Body of pancreas (tissue), 4 donors: Measurements from ENCODE around the gene RABGEF1. TPM values are rescaled to one million over a fixed set of nuclear protein-coding genes. Genes with fewer than 3 reads are reported as not detected.
"Not testable (repeated sequence)": the region's sequence is repeated elsewhere in the genome, so short reads cannot be mapped to it uniquely, and the experiment has no call there.

Source experiments
- ATAC-seq: fragments of 150-250 bp; one replicate; pipeline ENCODE4 v1.9.1; 2016
- DNase-seq, 4 donors: peaks; one replicate each; pipeline ENCODE4 v3.0.0-alpha.2; 2019
- H3K27ac ChIP-seq, 4 donors: fragments of 200-600 bp; sonication (generic); 1 replicate in 3 of 4; 2 replicates in 1 of 4; pipeline versions ENCODE4 v1.5.1 to v1.6.1; 2016 to 2019; ENCODE audit warnings: mild to moderate bottlenecking in 1 of 4, mixed read lengths in 1 of 4, moderate library complexity in 1 of 4
- H3K27me3 ChIP-seq, 2 donors: fragments of 200-600 bp; sonication (generic); one replicate each; pipeline ENCODE4 v1.6.0; 2016; ENCODE audit warnings: mild to moderate bottlenecking in 1 of 2
- H3K36me3 ChIP-seq, 2 donors: fragments of 200-600 bp; sonication (generic); replicated peaks in 1 of 2; 2 replicates each; pipeline ENCODE4 v1.5.1; 2016; ENCODE audit warnings: low read depth in 2 of 2; ENCODE audit not compliant: insufficient read depth in 1 of 2
- H3K4me1 ChIP-seq: fragments of 200-600 bp; sonication (generic); one replicate; pipeline ENCODE4 v1.6.0; 2016
- H3K4me3 ChIP-seq, 2 donors: fragments of 200-600 bp; sonication (generic); 1 replicate in 1 of 2; 2 replicates in 1 of 2; pipeline ENCODE4 v1.5.1; 2016 to 2019
- H3K9me3 ChIP-seq, 3 donors: fragments of 200-600 bp; sonication (generic); 1 replicate in 2 of 3; 2 replicates in 1 of 3; pipeline ENCODE4 v1.5.1; 2016
- CTCF ChIP-seq, 7 experiments: fragments of 450-650 bp in 4 of 7; fragments of 200-600 bp in 3 of 7; sonication (generic) in 3 of 7; IDR thresholded peaks; one replicate each; pipeline ENCODE4 v1.5.1; 2016 to 2019; ENCODE audit warnings: antibody characterized with exemption in 7 of 7
- POLR2A ChIP-seq, 3 donors: fragments of 450-650 bp; IDR thresholded peaks; one replicate each; pipeline ENCODE4 v1.6.1; 2016; ENCODE audit warnings: antibody characterized with exemption in 3 of 3, mild to moderate bottlenecking in 2 of 3
- WGBS, 2 donors: methylation state at CpG; one replicate each; pipeline ENCODE4 v1.1.5; 2017; 5-methylcytosine and 5-hydroxymethylcytosine counted together
- intact Hi-C: fragments of 100-400 bp; cut with DNase I; formaldehyde crosslinking; loops from one replicate; pipeline ENCODE4 v1.15.1; 2023
- total RNA-seq, 2 donors: library from RNA; depleted of rRNA; stranded (reverse); fragments of >200 nt; gene quantifications; one replicate each; pipeline ENCODE4 v1.1.0, GENCODE V29; 2016

The RABGEF1 gene
- total RNA-seq, 2 donors from 2014 or later: 21.8 to 28.3 TPM

GRCh38 chr7:66754541-66754940 lies 14.0 kb downstream of the RABGEF1 start:
- DNase-seq (no peak), ATAC-seq (no peak)
- intact Hi-C loops: no loop called here
- TF ChIP-seq CTCF (IDR thresholded peaks at IDR 0.05) (no peak), POLR2A (IDR thresholded peaks at IDR 0.05) (no peak)
- WGBS, 2 donors: 85 to 88% methylated on average over 4 of the region's 4 CpGs
- no peaks in the 10 kb centered on the region for H3K9me3 ChIP-seq
- no peak overlapping the region for H3K4me3 ChIP-seq
- peaks cover 55% of the 10 kb centered on the region for H3K4me1 ChIP-seq
- no peak overlapping the region for H3K27ac ChIP-seq
- H3K36me3 ChIP-seq: no peaks in the 10 kb centered on the region
- no peaks in the 10 kb centered on the region for H3K27me3 ChIP-seq

GRCh38 chr7:66755059-66755458 lies 14.5 kb downstream of the RABGEF1 start:
- Histone ChIP-seq H3K27ac (peak overlapping the region in 2 of 4 donors; percentile 20 to 38), H3K4me1 (peaks cover 50% of the 10 kb centered on the region)
- DNase-seq, H3K4me3 ChIP-seq, ATAC-seq, intact Hi-C loops, H3K36me3 ChIP-seq, H3K27me3 ChIP-seq, H3K9me3 ChIP-seq: not testable (repeated sequence)
- 92 to 95% methylated on average over 4 of the region's 4 CpGs for WGBS, 2 donors

- Histone ChIP-seq H3K4me1 (peaks cover 42% of the 10 kb centered on the region), H3K27ac (peak overlapping the region in 1 of 4 donors; percentile 36)
- 19 to 26% methylated on average over 3 of the region's 3 CpGs for WGBS, 2 donors
- intact Hi-C loops, H3K27me3 ChIP-seq, H3K36me3 ChIP-seq, H3K9me3 ChIP-seq, ATAC-seq, H3K4me3 ChIP-seq: not testable (repeated sequence)
- DNase-seq: peak in 1 of 4 donors; percentile 24
These were observed 15.7 kb downstream of the RABGEF1 start for GRCh38 chr7:66756227-66756626.

- Histone ChIP-seq H3K4me1 (peaks cover 35% of the 10 kb centered on the region), H3K27ac (peak overlapping the region in 1 of 4 donors; percentile 36), H3K27me3 (no peaks in the 10 kb centered on the region), H3K4me3 (no peak overlapping the region), H3K36me3 (no peaks in the 10 kb centered on the region), H3K9me3 (no peaks in the 10 kb centered on the region)
- intact Hi-C loops: no loop called here
- ATAC-seq (no peak), DNase-seq (no peak)
- no peak for TF ChIP-seq CTCF (IDR thresholded peaks at IDR 0.05)
- TF ChIP-seq POLR2A (IDR thresholded peaks at IDR 0.05): no peak
These were observed 16.4 kb downstream of the RABGEF1 start for GRCh38 chr7:66756889-66757288.

- H3K4me1 ChIP-seq: peaks cover 32% of the 10 kb centered on the region
- intact Hi-C loops: no loop called here
- no peaks in the 10 kb centered on the region for H3K27me3 ChIP-seq
- no peak for DNase-seq
- H3K27ac ChIP-seq: no peak overlapping the region
- H3K4me3 ChIP-seq: no peak overlapping the region
- ATAC-seq: no peak
- no peaks in the 10 kb centered on the region for H3K9me3 ChIP-seq
- WGBS, 2 donors: 75 to 83% methylated on average over 6 of the region's 6 CpGs
- no peak for TF ChIP-seq CTCF (IDR thresholded peaks at IDR 0.05)
- no peak for TF ChIP-seq POLR2A (IDR thresholded peaks at IDR 0.05)
- H3K36me3 ChIP-seq: no peaks in the 10 kb centered on the region
These were observed 17.4 kb downstream of the RABGEF1 start for GRCh38 chr7:66757939-66758338.

- 81 to 96% methylated on average over 9 of the region's 9 CpGs for WGBS, 2 donors
- Histone ChIP-seq H3K4me1 (peaks cover 32% of the 10 kb centered on the region), H3K27ac (peak overlapping the region in 1 of 4 donors; percentile 6), H3K4me3 (no peak overlapping the region), H3K36me3 (no peaks in the 10 kb centered on the region), H3K9me3 (no peaks in the 10 kb centered on the region), H3K27me3 (no peaks in the 10 kb centered on the region)
- ATAC-seq (no peak), DNase-seq (peak in 1 of 4 donors; percentile 41)
- intact Hi-C loops: no loop called here
- TF ChIP-seq POLR2A (IDR thresholded peaks at IDR 0.05) (no peak), CTCF (IDR thresholded peaks at IDR 0.05) (no peak)
These were observed 18.6 kb downstream of the RABGEF1 start for GRCh38 chr7:66758950-66759628.

GRCh38 chr7:66763183-66763582 lies 22.6 kb downstream of the RABGEF1 start:
- 85 to 93% methylated on average over 3 of the region's 3 CpGs for WGBS, 2 donors
- H3K27ac ChIP-seq, H3K4me3 ChIP-seq, ATAC-seq, H3K9me3 ChIP-seq, intact Hi-C loops, DNase-seq, H3K27me3 ChIP-seq, H3K36me3 ChIP-seq: not testable (repeated sequence)
- H3K4me1 ChIP-seq: peaks cover 18% of the 10 kb centered on the region

GRCh38 chr7:66763633-66764355 lies 23.3 kb downstream of the RABGEF1 start:
- H3K36me3 ChIP-seq, H3K27me3 ChIP-seq, intact Hi-C loops, DNase-seq, H3K4me3 ChIP-seq, H3K9me3 ChIP-seq, ATAC-seq, H3K27ac ChIP-seq: not testable (repeated sequence)
- WGBS, 2 donors: 77 to 80% methylated on average over 3 of the region's 3 CpGs
- H3K4me1 ChIP-seq: peaks cover 18% of the 10 kb centered on the region
